Measurements from ENCODE around the gene TSPAN18.

The TSPAN18 gene

GRCh38 chr11:44927174-44927661, 200.5 kb downstream of the TSPAN18 start:
- peak; percentile 60 for DNase-seq

GRCh38 chr11:44928144-44928543, 201.4 kb downstream of the TSPAN18 start:
- DNase-seq, result no peak

GRCh38 chr11:44928816-44929215, 202.1 kb downstream of the TSPAN18 start:
- no peak for DNase-seq

GRCh38 chr11:44930588-44931302, 204.0 kb downstream of the TSPAN18 start:
- DNase-seq, result no peak

GRCh38 chr11:44931466-44931865, 204.7 kb downstream of the TSPAN18 start:
- DNase-seq, result no peak

- DNase-seq, result no peak
These were observed 207.3 kb downstream of the TSPAN18 start for GRCh38 chr11:44934110-44934509.

- DNase-seq, result no peak
These were observed 208.0 kb downstream of the TSPAN18 start for GRCh38 chr11:44934735-44935250.

GRCh38 chr11:44936525-44936924, 209.8 kb downstream of the TSPAN18 start:
- no peak for DNase-seq

- DNase-seq, result no peak
These were observed 210.3 kb downstream of the TSPAN18 start for GRCh38 chr11:44936951-44937543.

GRCh38 chr11:44938066-44938691, 211.4 kb downstream of the TSPAN18 start:
- DNase-seq, result no peak

- DNase-seq, result no peak
These were observed 213.1 kb downstream of the TSPAN18 start for GRCh38 chr11:44939673-44940395.

- no peak for DNase-seq
These were observed 213.6 kb downstream of the TSPAN18 start for GRCh38 chr11:44940404-44940803.

- DNase-seq, result no peak
These were observed 214.1 kb downstream of the TSPAN18 start for GRCh38 chr11:44940835-44941234.

- DNase-seq, result no peak
These were observed 214.7 kb downstream of the TSPAN18 start for GRCh38 chr11:44941259-44942021.

- DNase-seq, result no peak
These were observed 215.5 kb downstream of the TSPAN18 start for GRCh38 chr11:44942029-44942955.

GRCh38 chr11:44943118-44943517, 216.4 kb downstream of the TSPAN18 start:
- no peak for DNase-seq

- DNase-seq, result no peak
These were observed 216.9 kb downstream of the TSPAN18 start for GRCh38 chr11:44943696-44944095.

- DNase-seq, result no peak
These were observed 217.6 kb downstream of the TSPAN18 start for GRCh38 chr11:44944181-44944852.

GRCh38 chr11:44944853-44945235, 218.1 kb downstream of the TSPAN18 start:
- no peak for DNase-seq

GRCh38 chr11:44945666-44946065, 218.9 kb downstream of the TSPAN18 start:
- DNase-seq, result no peak

GRCh38 chr11:44946263-44946662, 219.5 kb downstream of the TSPAN18 start:
- no peak for DNase-seq

Measured in amniotic stem cell (primary cell).